Neuronal stem cell (in vitro differentiated cells): ENCODE measurements around the gene HRAS.
A peak's percentile ranks its signal among the peaks of the same experiment; 100 is the strongest.

Source experiments
- DNase-seq: peaks from one replicate; pipeline ENCODE4 v3.0.0-alpha.2; 2013; ENCODE audit warnings: low spot score
- H2AFZ ChIP-seq: one replicate; pipeline ENCODE4 v1.6.1; 2013; ENCODE audit warnings: mild to moderate bottlenecking, low read length, inconsistent platforms
- H2AK5ac ChIP-seq: 2 replicates; pipeline ENCODE4 v1.6.1; 2013; ENCODE audit warnings: low read depth, mild to moderate bottlenecking, inconsistent platforms, low read length, moderate library complexity, mixed read lengths
- H2BK120ac ChIP-seq: 2 replicates; pipeline ENCODE4 v1.6.1; 2013; ENCODE audit warnings: low read depth, mild to moderate bottlenecking, inconsistent platforms, low read length, moderate library complexity, mixed read lengths
- H2BK12ac ChIP-seq: one replicate; pipeline ENCODE4 v1.6.1; 2013; ENCODE audit warnings: low read length, inconsistent platforms
- H2BK15ac ChIP-seq: 2 replicates; pipeline ENCODE4 v1.6.1; 2013; ENCODE audit warnings: mild to moderate bottlenecking, low read length, inconsistent platforms, mixed read lengths
- H2BK5ac ChIP-seq: one replicate; pipeline ENCODE4 v1.6.1; 2013; ENCODE audit warnings: inconsistent platforms, mild to moderate bottlenecking, low read length, moderate library complexity
- H3K14ac ChIP-seq: one replicate; pipeline ENCODE4 v1.6.1; 2013; ENCODE audit warnings: low read length, inconsistent platforms
- H3K18ac ChIP-seq: 2 replicates; pipeline ENCODE4 v1.6.1; 2013; ENCODE audit warnings: low read length, inconsistent platforms
- H3K23ac ChIP-seq: 2 replicates; pipeline ENCODE4 v1.6.1; 2013; ENCODE audit warnings: low read depth, mild to moderate bottlenecking, mixed read lengths, low read length, inconsistent platforms; ENCODE audit not compliant: poor library complexity
- H3K27ac ChIP-seq: replicated peaks from 3 replicates; pipeline ENCODE4 v1.5.1; 2013; ENCODE audit warnings: low read length, inconsistent platforms
- H3K27me3 ChIP-seq, 3 experiments: 2 replicates each; pipeline ENCODE4 v1.6.1; 2013; ENCODE audit warnings: low read length in 3 of 3, mild to moderate bottlenecking in 2 of 3, inconsistent platforms in 1 of 3, low read depth in 1 of 3, mixed read lengths in 1 of 3, moderate library complexity in 1 of 3; ENCODE audit not compliant: control insufficient read depth in 3 of 3, insufficient read depth in 3 of 3
- H3K36me3 ChIP-seq, 2 donors: replicated peaks in 1 of 2; 2 replicates each; pipeline ENCODE4 v1.6.1; 2013; ENCODE audit warnings: low read length in 2 of 2; ENCODE audit not compliant: control insufficient read depth in 2 of 2, insufficient read depth in 2 of 2
- H3K4ac ChIP-seq: 2 replicates; pipeline ENCODE4 v1.6.1; 2013; ENCODE audit warnings: inconsistent platforms, mild to moderate bottlenecking, low read length, moderate library complexity
- H3K4me1 ChIP-seq, 2 donors: 1 replicate in 1 of 2; 2 replicates in 1 of 2; pipeline ENCODE4 v1.6.1; 2013; ENCODE audit warnings: low read length in 2 of 2, low read depth in 1 of 2; ENCODE audit not compliant: control insufficient read depth in 2 of 2, insufficient read depth in 1 of 2
- H3K4me2 ChIP-seq: one replicate; pipeline ENCODE4 v1.6.1; 2013; ENCODE audit warnings: mild to moderate bottlenecking, low read length, inconsistent platforms; ENCODE audit not compliant: insufficient read depth, poor library complexity, severe bottlenecking
- H3K4me3 ChIP-seq, 2 donors: 2 replicates each; pipeline ENCODE4 v1.5.1; 2013; ENCODE audit warnings: low read length in 2 of 2, mild to moderate bottlenecking in 2 of 2, inconsistent platforms in 1 of 2, moderate library complexity in 1 of 2
- H3K79me1 ChIP-seq: one replicate; pipeline ENCODE4 v1.6.1; 2013; ENCODE audit warnings: low read depth, mild to moderate bottlenecking, inconsistent platforms, low read length, moderate library complexity
- H3K9ac ChIP-seq: one replicate; pipeline ENCODE4 v1.6.1; 2013; ENCODE audit warnings: mild to moderate bottlenecking, low read depth, low read length, inconsistent platforms; ENCODE audit not compliant: poor library complexity
- H3K9me3 ChIP-seq, 2 donors: replicated peaks in 1 of 2; 2 replicates each; pipeline versions ENCODE3 to v1.6.1; 2013; ENCODE audit warnings: low read length in 2 of 2, mild to moderate bottlenecking in 2 of 2, inconsistent platforms in 1 of 2, low read depth in 1 of 2, mixed read lengths in 1 of 2, moderate library complexity in 1 of 2; ENCODE audit not compliant: control insufficient read depth in 2 of 2, insufficient read depth in 1 of 2
- H4K8ac ChIP-seq: one replicate; pipeline ENCODE4 v1.6.1; 2013; ENCODE audit warnings: low read depth, mild to moderate bottlenecking, inconsistent platforms, low read length, moderate library complexity
- H4K91ac ChIP-seq: one replicate; pipeline ENCODE4 v1.6.1; 2013; ENCODE audit warnings: low read length, low read depth, mild to moderate bottlenecking, inconsistent platforms; ENCODE audit not compliant: poor library complexity
- WGBS, 2 donors: extraction: QIAGEN DNeasy Blood & Tissue Kit; methylation state at CpG; one replicate each; pipeline ENCODE4 v1.1.7; 2013; ENCODE audit warnings: missing lambda C conversion rate in 2 of 2, mixed read lengths in 1 of 2; ENCODE audit not compliant: insufficient read length in 2 of 2, insufficient replicate concordance in 1 of 2; ENCODE audit errors: extremely low coverage in 2 of 2; 5-methylcytosine and 5-hydroxymethylcytosine counted together

Gene HRAS

DNA sequence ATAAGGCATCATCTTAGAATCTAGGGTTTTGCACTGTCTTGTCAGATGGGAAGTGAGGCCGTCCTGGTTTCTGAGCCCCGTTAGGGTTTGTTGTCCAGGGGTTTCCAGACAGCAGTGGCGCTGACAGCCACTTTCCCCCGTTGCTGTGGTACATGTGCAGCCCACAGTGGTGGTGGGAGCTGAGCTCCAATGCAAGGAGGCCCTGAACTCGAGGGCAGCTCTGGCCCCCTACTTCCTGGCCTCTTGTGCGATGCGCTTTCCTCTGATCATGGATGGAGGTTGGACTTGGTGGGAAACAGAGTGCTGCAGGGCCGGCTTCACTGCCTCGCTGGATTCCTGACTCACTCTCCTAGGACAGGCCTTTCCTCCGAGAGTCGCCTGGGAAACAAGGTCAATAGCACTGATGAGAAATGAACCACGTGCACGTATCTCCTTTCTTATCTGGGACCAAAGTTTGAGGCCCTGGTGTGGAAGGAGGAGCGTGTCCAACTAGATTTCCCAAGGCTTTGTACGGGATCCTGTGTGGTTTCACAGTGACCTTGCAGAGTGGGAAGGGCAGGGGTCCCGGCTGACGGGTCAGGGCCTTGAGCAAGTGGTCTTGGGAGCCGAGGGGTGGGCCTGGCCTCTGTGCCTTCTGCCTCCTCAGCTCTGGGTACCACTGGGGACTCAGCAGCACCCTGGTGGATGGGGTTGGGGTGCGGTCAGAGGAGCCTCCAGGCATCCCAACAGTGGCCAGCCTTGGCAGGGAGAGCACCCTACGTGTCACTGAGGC lies 44.6 kb upstream of the HRAS start:
- Histone ChIP-seq H4K91ac (no peak overlapping the region), H2BK12ac (no peak overlapping the region), H2AFZ (no peak overlapping the region), H3K4me3 (no peak overlapping the region), H3K27ac (no peak overlapping the region), H3K9me3 (no peaks in the 10 kb centered on the region), H3K79me1 (peaks cover 35% of the 10 kb centered on the region), H3K18ac (no peak overlapping the region), H3K4me1 (peaks cover 13 to 19% of the 10 kb centered on the region in 2 donors), H2AK5ac (no peak overlapping the region), H3K4ac (no peak overlapping the region), H2BK5ac (no peak overlapping the region), H3K27me3 (peaks cover under 1 to 6% (median 5%) of the 10 kb centered on the region in 3 experiments), H3K23ac (no peak overlapping the region), H4K8ac (no peak overlapping the region), H3K14ac (no peak overlapping the region), H3K4me2 (no peak overlapping the region), H2BK15ac (no peak overlapping the region), H3K9ac (peak overlapping the region; percentile 50), H2BK120ac (no peak overlapping the region), H3K36me3 (peaks cover 18 to 39% of the 10 kb centered on the region in 2 donors)
- WGBS, 2 donors, result no CpG with 5 or more reads among the region's 20 CpGs
- DNase-seq, result no peak

- H3K36me3 ChIP-seq, result peaks cover 10 to 28% of the 10 kb centered on the region in 2 donors
- DNase-seq, result no peak
- peaks cover 3 to 17% (median 13%) of the 10 kb centered on the region in 3 experiments for H3K27me3 ChIP-seq
- H3K9ac ChIP-seq, result peak overlapping the region; percentile 50
- no peak overlapping the region for H2BK12ac ChIP-seq
- H3K4ac ChIP-seq, result no peak overlapping the region
- no peak overlapping the region for H3K14ac ChIP-seq
- no peak overlapping the region for H2AK5ac ChIP-seq
- peaks cover 18 to 27% of the 10 kb centered on the region in 2 donors for H3K4me1 ChIP-seq
- H2AFZ ChIP-seq, result no peak overlapping the region
- no peak overlapping the region for H3K23ac ChIP-seq
- H3K4me2 ChIP-seq, result no peak overlapping the region
- no CpG with 5 or more reads among the region's 21 CpGs for WGBS, 2 donors
- no peak overlapping the region for H3K27ac ChIP-seq
- no peak overlapping the region for H2BK120ac ChIP-seq
- H3K9me3 ChIP-seq, result no peaks in the 10 kb centered on the region
- peaks cover 30% of the 10 kb centered on the region for H3K79me1 ChIP-seq
- H4K91ac ChIP-seq, result no peak overlapping the region
- H2BK5ac ChIP-seq, result peak overlapping the region; percentile 53
- H3K4me3 ChIP-seq, result peak overlapping the region in 1 of 2 donors; percentile 97
- no peak overlapping the region for H4K8ac ChIP-seq
- H3K18ac ChIP-seq, result no peak overlapping the region
- H2BK15ac ChIP-seq, result no peak overlapping the region
Measured at GRCh38 chr11:578276-579035, 43.1 kb upstream of the HRAS start.

- H4K91ac ChIP-seq, result no peak overlapping the region
- H3K4me1 ChIP-seq, result peaks cover 18 to 27% of the 10 kb centered on the region in 2 donors
- no peak overlapping the region for H3K4ac ChIP-seq
- no peak overlapping the region for H2AK5ac ChIP-seq
- no peak overlapping the region for H3K9ac ChIP-seq
- peak overlapping the region; percentile 97 for H3K4me3 ChIP-seq
- no peak overlapping the region for H4K8ac ChIP-seq
- no peak overlapping the region for H3K14ac ChIP-seq
- peaks cover 3 to 26% (median 13%) of the 10 kb centered on the region in 3 experiments for H3K27me3 ChIP-seq
- no peak overlapping the region for H2BK120ac ChIP-seq
- H3K4me2 ChIP-seq, result peak overlapping the region; percentile 85
- H3K79me1 ChIP-seq, result peaks cover 29% of the 10 kb centered on the region
- H3K18ac ChIP-seq, result no peak overlapping the region
- DNase-seq, result no peak
- no peak overlapping the region for H3K27ac ChIP-seq
- H3K36me3 ChIP-seq, result peaks cover 8 to 23% of the 10 kb centered on the region in 2 donors
- no peak overlapping the region for H2AFZ ChIP-seq
- WGBS, 2 donors, result no CpG with 5 or more reads among the region's 6 CpGs
- no peak overlapping the region for H2BK12ac ChIP-seq
- no peak overlapping the region for H2BK15ac ChIP-seq
- no peak overlapping the region for H2BK5ac ChIP-seq
- no peak overlapping the region for H3K23ac ChIP-seq
- no peaks in the 10 kb centered on the region for H3K9me3 ChIP-seq
Measured at GRCh38 chr11:577611-577894, 42.2 kb upstream of the HRAS start.
